Activated CD4-positive, CD25-positive, alpha-beta regulatory T cell treated with anti-CD3 and anti-CD28 coated beads, Interleukin-2, amount 50 U/mL, for 24 hours (primary cell): Measurements from ENCODE around the gene VSIG10L2.

Experiments
- ATAC-seq, 2 donors: fragments of 150-1000 bp; cut with Tn5 transposase; one replicate each; pipeline ENCODE4 v1.10.0; 2021; ENCODE audit warnings: mild to moderate bottlenecking in 1 of 2, moderate library complexity in 1 of 2

The VSIG10L2 gene

GRCh38 chr11:125948278-125949051 lies 2.6 kb downstream of the VSIG10L2 start:
- ATAC-seq = no peak

DNA sequence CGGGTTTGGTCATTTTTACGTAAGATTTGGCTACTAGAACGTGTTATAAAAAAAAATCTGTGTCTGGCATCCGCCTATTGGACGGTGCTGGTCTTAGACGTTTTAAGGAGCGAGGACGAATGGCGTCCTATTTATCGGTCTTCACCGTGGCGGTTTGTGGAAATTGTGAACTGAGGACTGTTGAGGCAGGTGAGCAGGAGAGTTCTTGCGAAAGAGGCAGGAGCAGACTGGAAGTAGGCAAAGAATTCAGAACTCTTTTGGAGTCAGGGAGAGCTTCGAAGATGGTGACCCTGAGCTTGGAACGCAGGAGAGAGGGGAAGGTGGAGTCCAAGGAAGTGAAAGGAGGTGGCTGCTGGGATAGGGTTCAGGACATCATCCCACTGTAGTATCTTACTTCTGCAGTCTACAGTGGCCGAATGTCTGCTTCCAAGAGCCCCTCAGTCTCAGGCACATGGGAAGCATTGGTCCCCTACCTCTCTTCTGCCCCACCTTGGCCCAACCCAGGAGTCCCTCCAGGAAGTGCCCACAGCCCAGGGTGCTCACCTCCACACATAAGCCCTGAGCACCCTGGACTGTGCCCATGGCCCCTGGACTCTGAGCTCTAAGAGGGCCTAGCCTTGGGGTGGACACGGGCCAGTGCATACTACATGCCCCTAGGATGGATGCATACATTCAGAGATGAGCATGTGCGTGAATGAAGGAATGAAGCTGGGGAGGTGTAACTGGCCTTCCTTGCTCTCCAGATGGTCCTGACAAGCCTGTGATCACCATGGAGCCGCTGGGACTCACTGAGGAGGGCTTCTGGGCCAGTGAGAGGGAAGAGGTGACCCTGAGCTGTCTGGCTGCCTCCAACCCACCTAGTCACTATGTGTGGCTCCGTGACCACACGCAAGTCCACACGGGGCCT lies 3.7 kb downstream of the VSIG10L2 start:
- no peak for ATAC-seq

DNA sequence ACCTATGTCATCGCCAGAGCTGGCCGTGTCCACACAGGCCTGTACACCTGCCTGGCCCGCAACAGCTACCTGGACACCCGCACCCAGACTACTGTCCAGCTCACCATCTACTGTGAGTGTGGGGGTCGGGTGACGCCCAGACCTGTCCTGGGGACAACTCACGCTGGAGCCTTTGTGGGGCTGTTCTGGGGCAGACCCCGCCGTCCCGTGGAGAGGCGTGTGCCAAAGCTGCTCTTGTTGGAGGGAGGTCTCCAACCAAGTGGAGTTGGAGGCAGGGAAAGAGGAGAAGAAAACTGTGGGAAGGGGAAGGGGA lies 4.3 kb downstream of the VSIG10L2 start:
- ATAC-seq = no peak

DNA sequence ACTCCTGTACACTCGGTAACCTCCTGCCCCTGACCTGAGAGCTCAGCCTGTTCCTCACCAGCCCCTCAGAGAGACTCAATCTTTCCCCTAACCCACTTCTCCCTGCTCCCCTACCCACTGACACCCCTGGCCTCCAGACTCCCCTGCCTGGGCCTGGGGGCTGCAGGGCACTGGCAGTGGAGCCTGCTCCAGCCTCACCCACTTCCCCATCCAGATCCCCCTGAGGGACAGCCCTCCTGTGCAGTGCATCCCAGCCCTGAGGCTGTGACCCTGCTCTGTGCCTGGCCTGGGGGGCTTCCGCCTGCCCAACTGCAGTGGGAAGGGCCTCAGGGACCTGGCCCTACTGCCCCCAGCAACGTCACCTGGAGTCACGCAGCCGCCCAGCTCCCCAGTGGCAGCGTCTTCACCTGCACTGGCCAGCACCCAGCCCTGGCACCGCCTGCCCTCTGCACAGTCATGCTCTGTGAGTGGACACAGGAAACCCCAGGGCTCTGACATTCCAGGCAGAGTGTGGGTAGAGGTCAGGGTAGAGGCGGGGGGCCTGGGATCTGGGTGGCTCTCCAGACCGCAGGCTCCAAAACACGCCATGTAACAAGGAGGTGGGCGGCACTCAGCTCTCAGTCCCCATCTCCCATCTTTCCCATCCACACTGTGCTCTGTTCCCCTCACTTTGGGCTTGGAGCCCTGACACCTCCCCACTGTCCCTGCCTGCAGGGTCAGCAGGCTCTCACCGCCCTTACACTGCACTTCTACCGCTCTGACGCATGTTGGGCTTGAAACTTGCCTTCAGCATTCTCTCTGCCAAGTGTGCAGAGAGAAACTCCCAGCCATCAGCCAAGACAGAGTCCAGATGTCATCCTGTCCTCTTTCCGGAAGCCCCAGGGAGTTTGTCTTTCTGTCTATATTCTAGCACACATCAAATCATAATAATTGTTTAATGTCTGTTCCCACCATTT lies 5.1 kb downstream of the VSIG10L2 start:
- ATAC-seq = no peak

GRCh38 chr11:125951731-125952130 lies 5.9 kb downstream of the VSIG10L2 start:
- no peak for ATAC-seq

DNA sequence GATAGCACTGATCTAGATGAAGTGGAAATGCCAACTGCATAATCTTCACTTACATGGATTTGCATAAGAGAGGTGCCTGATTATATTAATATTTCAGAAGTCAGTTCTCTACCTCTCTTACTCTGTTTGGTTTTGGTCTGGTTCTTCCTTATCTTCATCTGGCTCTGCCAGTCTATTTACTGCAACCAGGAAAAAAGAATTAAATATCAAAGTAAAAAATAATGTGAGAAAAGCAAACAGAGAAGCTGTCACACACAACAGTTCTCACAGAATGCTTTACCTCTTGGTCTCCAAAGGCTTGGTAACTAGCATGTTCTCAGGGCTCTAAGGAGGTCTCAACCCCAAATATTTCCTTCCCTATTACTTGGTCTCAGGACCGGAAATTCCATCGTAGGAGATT lies 6.7 kb downstream of the VSIG10L2 start:
- ATAC-seq = no peak

DNA sequence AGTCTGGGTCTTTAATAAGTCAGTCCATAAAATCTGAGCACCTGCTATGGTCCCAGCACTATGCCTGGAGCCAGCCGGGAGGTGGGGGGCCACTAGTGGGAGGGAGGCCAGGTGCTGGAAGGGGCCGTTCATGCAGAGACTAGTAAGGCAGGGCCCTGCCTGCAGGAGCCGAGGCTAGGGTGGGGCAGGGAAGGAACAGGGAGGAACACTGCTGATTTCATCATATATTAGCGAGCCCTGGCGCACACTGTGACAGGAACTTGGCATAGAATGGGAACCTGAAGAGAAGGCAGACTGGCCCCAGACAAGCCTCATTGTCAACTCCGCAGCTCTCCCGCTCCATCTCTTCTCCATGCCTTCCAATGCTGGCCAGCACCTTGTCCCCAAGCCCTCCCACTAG lies 7.1 kb downstream of the VSIG10L2 start:
- no peak for ATAC-seq

DNA sequence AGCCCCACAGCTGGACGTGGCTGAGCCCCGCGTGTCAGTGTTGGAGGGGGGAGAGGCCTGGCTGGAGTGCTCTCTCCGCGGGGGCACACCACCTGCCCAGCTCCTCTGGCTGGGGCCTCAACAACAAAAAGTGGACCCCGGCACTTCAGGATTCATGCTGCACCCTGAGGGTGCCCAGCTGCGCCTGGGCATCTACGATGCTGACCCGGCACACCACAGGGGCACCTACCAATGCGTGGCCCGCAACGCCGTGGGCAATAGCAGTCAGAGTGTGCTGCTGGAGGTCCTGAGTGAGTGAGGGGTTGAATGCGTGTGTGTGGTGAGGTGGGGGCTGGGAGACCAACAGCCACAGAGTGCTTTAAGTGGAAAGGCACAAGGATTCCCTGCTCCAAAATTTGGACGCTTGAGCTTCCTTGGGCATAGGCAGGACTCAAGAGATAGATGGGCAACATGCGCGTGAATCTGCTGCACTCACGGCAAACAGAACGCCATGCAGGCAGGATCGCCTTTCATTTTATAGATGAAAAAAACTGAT lies 7.6 kb downstream of the VSIG10L2 start:
- ATAC-seq = no peak

- ATAC-seq = no peak
Measured at GRCh38 chr11:125954123-125954944, 8.5 kb downstream of the VSIG10L2 start.

DNA sequence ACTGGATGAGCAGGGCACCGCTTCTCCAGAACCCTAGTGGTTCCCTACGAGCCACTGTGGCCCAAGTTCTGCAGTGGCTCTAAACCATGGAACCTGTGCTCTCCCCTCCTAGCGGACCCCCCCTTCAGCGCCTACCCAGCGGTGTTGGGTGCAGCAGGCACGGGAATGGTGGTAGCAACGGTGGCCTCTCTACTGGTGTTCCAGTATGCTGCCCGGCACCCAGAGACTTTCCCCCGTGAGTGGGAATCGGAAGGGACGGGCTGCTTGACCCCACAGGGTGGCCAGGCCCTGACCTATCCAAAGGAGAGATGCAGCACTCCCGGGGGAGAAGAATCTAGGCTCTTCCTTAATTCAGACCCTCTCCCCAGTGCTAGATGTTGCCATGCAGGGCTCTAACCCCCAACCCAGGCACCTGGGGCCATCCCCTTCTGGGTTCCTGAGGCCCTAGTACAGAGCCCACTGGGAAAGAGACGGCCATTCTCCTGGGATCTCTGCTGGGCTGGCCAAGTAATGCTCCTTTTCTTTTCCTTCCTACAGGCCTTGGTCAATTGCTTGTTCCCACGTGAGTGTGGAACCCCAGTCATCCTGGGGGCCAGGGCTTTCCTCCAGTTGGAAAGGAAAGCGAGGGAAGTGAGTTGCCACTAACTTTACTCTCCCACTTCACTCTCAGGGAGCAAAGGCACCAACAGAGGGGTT lies 9.2 kb downstream of the VSIG10L2 start:
- ATAC-seq = no peak

GRCh38 chr11:125955856-125956255 lies 10.0 kb downstream of the VSIG10L2 start:
- ATAC-seq = no peak

DNA sequence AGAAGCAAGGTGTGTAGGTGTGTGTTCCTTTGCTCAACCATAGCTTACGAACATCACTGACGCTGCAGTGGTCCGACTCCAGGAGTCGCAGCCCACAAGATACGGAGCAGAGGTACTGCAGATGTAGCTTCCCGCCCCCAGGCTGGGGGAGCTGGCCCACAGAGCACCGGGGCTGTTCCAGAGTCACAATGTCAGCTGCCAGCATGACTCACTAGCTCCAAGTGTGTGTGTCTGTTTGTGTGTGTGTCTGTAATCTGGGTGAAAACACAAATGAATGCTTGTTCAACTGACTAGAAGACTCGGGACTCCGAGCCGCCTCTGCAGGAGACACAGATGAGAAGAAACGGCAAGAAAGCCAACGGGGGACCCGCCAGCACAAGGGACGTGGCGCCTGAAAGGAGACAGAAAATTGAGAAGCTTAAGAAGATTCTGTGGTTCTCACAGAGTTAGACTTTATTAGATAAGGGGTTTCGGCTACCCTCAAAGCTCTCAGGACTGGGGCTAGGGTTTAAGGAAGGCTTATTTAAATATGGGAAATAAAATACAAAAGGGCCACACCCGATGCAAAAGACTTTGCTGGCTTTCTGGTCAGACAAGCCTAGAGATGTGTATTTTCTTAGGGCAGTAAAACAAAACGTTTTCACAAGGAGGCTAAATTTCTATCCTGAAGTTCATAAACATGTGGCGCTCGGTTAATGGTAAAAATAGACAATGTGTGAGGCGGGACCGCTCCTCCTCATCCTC lies 10.7 kb downstream of the VSIG10L2 start:
- no peak for ATAC-seq

GRCh38 chr11:125957618-125958332 lies 11.9 kb downstream of the VSIG10L2 start:
- ATAC-seq = no peak

GRCh38 chr11:125958872-125959400 lies 13.1 kb downstream of the VSIG10L2 start:
- no peak for ATAC-seq

GRCh38 chr11:125959511-125959910 lies 13.7 kb downstream of the VSIG10L2 start:
- no peak for ATAC-seq

GRCh38 chr11:125959931-125960330 lies 14.1 kb downstream of the VSIG10L2 start:
- no peak for ATAC-seq

DNA sequence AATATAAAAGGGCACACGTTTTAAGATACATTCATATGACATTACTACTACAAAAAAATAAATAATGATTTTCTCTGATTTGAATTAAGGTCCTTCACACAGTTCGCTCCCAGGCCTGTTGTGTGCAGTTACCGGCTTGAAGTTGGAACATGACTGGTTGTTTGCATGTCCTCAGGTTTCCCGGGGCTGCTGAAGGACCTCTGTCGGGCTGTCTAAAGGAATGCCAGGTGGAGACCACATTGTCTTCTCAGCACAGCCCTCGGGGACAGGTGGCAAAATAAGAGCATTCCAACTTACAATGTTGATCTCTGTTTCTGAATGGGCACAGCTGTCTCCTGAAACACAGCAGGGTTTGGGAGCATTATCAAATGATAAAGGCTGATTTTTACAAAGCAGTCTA lies 14.9 kb downstream of the VSIG10L2 start:
- ATAC-seq = no peak

DNA sequence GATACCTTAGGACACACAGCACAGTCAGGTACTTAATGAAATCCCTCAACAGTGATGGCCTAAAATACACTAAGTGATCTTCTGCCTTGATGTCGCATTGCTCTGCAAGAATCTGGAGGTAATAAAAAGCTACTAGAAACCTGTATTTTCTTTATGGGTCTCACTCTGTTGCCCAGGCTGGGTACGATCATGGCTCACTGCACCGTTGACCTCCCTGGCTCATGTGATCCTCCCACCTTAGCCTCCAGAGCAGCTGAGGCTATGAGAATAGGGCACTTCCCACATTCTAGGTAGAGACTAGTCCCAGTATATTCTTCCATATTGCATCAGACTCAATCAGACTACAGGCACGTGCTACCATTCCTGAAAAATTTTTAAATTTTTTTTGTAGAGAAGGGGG lies 21.7 kb downstream of the VSIG10L2 start:
- no peak for ATAC-seq

DNA sequence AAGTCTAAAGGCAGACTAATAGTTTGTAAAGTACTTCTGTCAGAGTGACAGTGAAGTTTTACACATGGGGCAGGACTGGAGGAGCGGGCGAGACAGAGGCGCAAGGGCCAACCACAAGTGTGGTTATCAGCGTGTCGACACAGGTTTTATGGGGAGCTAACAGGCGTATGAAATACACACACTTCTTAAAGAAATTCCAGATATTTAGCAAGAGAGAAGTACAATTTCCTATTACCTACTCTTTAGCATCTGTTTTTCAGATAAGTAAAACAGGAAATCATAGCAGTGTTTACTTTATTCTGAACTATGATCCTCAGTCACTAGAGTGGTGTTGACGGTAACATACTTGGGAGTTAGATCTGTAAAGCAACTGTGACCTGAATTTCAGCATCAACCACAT lies 22.5 kb downstream of the VSIG10L2 start:
- no peak for ATAC-seq
